CD4-positive, alpha-beta memory T cell (primary cell): Measurements from ENCODE around the gene HMX3. TPM values are rescaled to one million over a fixed set of nuclear protein-coding genes. Genes with fewer than 3 reads are reported as not detected.

Source experiments
- CTCF ChIA-PET: fragments of 350-600 bp; sonication (Branson Sonifier 250); formaldehyde crosslinking; loops from one replicate; lab custom pipeline; 2021; ENCODE audit warnings: inconsistent platforms; ENCODE audit not compliant: partially characterized antibody; lab: Charles Lee
- POLR2A ChIA-PET: fragments of 350-600 bp; sonication (Branson Sonifier 250); formaldehyde crosslinking; loops from one replicate; lab custom pipeline; 2021; ENCODE audit not compliant: partially characterized antibody; lab: Charles Lee
- DNase-seq, 5 donors: peaks; one replicate each; pipeline versions ENCODE4 v3.0.0 to v3.0.0-alpha.2; 2020 to 2022; ENCODE audit warnings: mixed read lengths in 1 of 5
- H3K27ac ChIP-seq: one replicate; pipeline ENCODE4 v1.7.0; 2013; ENCODE audit warnings: low read depth, low read length
- H3K27me3 ChIP-seq: 2 replicates; pipeline ENCODE4 v1.7.0; 2013; ENCODE audit warnings: mild to moderate bottlenecking, low read length, moderate library complexity; ENCODE audit not compliant: insufficient read depth
- H3K36me3 ChIP-seq: 2 replicates; pipeline ENCODE4 v1.7.0; 2013; ENCODE audit warnings: mild to moderate bottlenecking, low read length, moderate library complexity; ENCODE audit not compliant: insufficient read depth
- H3K4me1 ChIP-seq: 2 replicates; pipeline ENCODE4 v1.7.0; 2013; ENCODE audit warnings: mild to moderate bottlenecking, low read length, moderate library complexity; ENCODE audit not compliant: insufficient read depth
- H3K4me3 ChIP-seq, 2 donors: one replicate each; pipeline ENCODE4 v1.7.0; 2013; ENCODE audit warnings: low read length in 2 of 2, mild to moderate bottlenecking in 1 of 2
- H3K9me3 ChIP-seq, 2 donors: one replicate each; pipeline ENCODE4 v1.7.0; 2013; ENCODE audit warnings: low read length in 2 of 2, control low read depth in 1 of 2; ENCODE audit not compliant: control insufficient read depth in 1 of 2
- H3K27ac Mint-ChIP-seq, 7 donors: one replicate each; pipeline ENCODE4 v1.8.0; 2020 to 2021; ENCODE audit warnings: mixed read lengths in 7 of 7, mild to moderate bottlenecking in 6 of 7, inconsistent platforms in 3 of 7, moderate library complexity in 3 of 7
- H3K27me3 Mint-ChIP-seq, 2 donors: one replicate each; pipeline ENCODE4 v1.8.0; 2020 to 2021; ENCODE audit warnings: mixed read lengths in 2 of 2
- H3K36me3 Mint-ChIP-seq, 2 donors: one replicate each; pipeline ENCODE4 v1.8.0; 2020 to 2021; ENCODE audit warnings: mixed read lengths in 2 of 2, inconsistent platforms in 1 of 2, mild to moderate bottlenecking in 1 of 2
- H3K4me1 Mint-ChIP-seq, 4 donors: one replicate each; pipeline ENCODE4 v1.8.0; 2020 to 2021; ENCODE audit warnings: mixed read lengths in 4 of 4, mild to moderate bottlenecking in 1 of 4
- H3K4me3 Mint-ChIP-seq, 8 donors: one replicate each; pipeline ENCODE4 v1.8.0; 2020 to 2021; ENCODE audit warnings: mixed read lengths in 8 of 8, mild to moderate bottlenecking in 7 of 8, moderate library complexity in 6 of 8, inconsistent platforms in 3 of 8
- H3K9me3 Mint-ChIP-seq, 8 donors: one replicate each; pipeline ENCODE4 v1.8.0; 2020 to 2021; ENCODE audit warnings: mixed read lengths in 8 of 8, mild to moderate bottlenecking in 5 of 8, inconsistent platforms in 3 of 8, moderate library complexity in 1 of 8
- intact Hi-C: fragments of 100-400 bp; cut with micrococcal nuclease; formaldehyde crosslinking; loops from one replicate; pipeline ENCODE4 v1.15.1; 2023
- polyA plus RNA-seq, 2 donors: library from polyadenylated mRNA; unstranded; fragments of 300-500 nt; fragmentation: Illumina TruSeq; gene quantifications; one replicate each; pipeline ENCODE4 v1.2.3, GENCODE V29; 2021
- total RNA-seq, 2 experiments: library from RNA; stranded (reverse); gene quantifications; one replicate each; pipeline ENCODE4 v1.2.3, GENCODE V29; 2021

The HMX3 gene
- total and polyA plus RNA-seq, 4 experiments from 2014 or later: not detected

GRCh38 chr10:123097039-123097438, 38.7 kb upstream of the HMX3 start:
- intact Hi-C loops: no loop called here
- Histone ChIP-seq H3K27ac (no peak overlapping the region), H3K4me1 (no peaks in the 10 kb centered on the region), H3K4me3 (no peak overlapping the region), H3K36me3 (no peaks in the 10 kb centered on the region), H3K9me3 (no peaks in the 10 kb centered on the region), H3K27me3 (no peaks in the 10 kb centered on the region)
- Mint-ChIP-seq H3K4me1 (no peaks in the 10 kb centered on the region), H3K36me3 (no peaks in the 10 kb centered on the region), H3K27ac (no peak overlapping the region), H3K9me3 (no peaks in the 10 kb centered on the region), H3K27me3 (peaks cover 12 to 28% of the 10 kb centered on the region in 2 donors), H3K4me3 (no peak overlapping the region)
- CTCF ChIA-PET: no interaction called here
- no peak for DNase-seq
- POLR2A ChIA-PET: no interaction called here

- peaks cover 4 to 15% of the 10 kb centered on the region in 2 donors for H3K27me3 Mint-ChIP-seq
- H3K36me3 Mint-ChIP-seq: no peaks in the 10 kb centered on the region
- Histone ChIP-seq H3K4me3 (no peak overlapping the region), H3K27me3 (no peaks in the 10 kb centered on the region), H3K36me3 (no peaks in the 10 kb centered on the region), H3K4me1 (no peaks in the 10 kb centered on the region), H3K27ac (no peak overlapping the region), H3K9me3 (no peaks in the 10 kb centered on the region)
- intact Hi-C loops: no loop called here
- no peak overlapping the region for H3K4me3 Mint-ChIP-seq
- ChIA-PET CTCF (no interaction called here), POLR2A (no interaction called here)
- H3K4me1 Mint-ChIP-seq: no peaks in the 10 kb centered on the region
- DNase-seq: no peak
- no peaks in the 10 kb centered on the region for H3K9me3 Mint-ChIP-seq
- H3K27ac Mint-ChIP-seq: peak overlapping the region in 1 of 7 donors; percentile 57
Measured at GRCh38 chr10:123100030-123100762, 35.6 kb upstream of the HMX3 start.

- H3K27me3 Mint-ChIP-seq: peaks cover 4 to 7% of the 10 kb centered on the region in 2 donors
- H3K4me3 Mint-ChIP-seq: no peak overlapping the region
- Histone ChIP-seq H3K36me3 (no peaks in the 10 kb centered on the region), H3K27ac (no peak overlapping the region), H3K27me3 (no peaks in the 10 kb centered on the region), H3K4me1 (no peaks in the 10 kb centered on the region), H3K9me3 (no peaks in the 10 kb centered on the region), H3K4me3 (no peak overlapping the region)
- H3K9me3 Mint-ChIP-seq: no peaks in the 10 kb centered on the region
- CTCF ChIA-PET: no interaction called here
- intact Hi-C loops: no loop called here
- DNase-seq: no peak
- H3K36me3 Mint-ChIP-seq: no peaks in the 10 kb centered on the region
- POLR2A ChIA-PET: no interaction called here
- H3K27ac Mint-ChIP-seq: no peak overlapping the region
- no peaks in the 10 kb centered on the region for H3K4me1 Mint-ChIP-seq
Measured at GRCh38 chr10:123101872-123102271, 33.9 kb upstream of the HMX3 start.

GRCh38 chr10:123102673-123103072, 33.1 kb upstream of the HMX3 start:
- DNase-seq: no peak
- no peaks in the 10 kb centered on the region for H3K27me3 ChIP-seq
- intact Hi-C loops: no loop called here
- H3K4me1 Mint-ChIP-seq: no peaks in the 10 kb centered on the region
- no peak overlapping the region for H3K4me3 Mint-ChIP-seq
- H3K36me3 Mint-ChIP-seq: no peaks in the 10 kb centered on the region
- no peak overlapping the region for H3K4me3 ChIP-seq
- no peak overlapping the region for H3K27ac ChIP-seq
- no peaks in the 10 kb centered on the region for H3K9me3 Mint-ChIP-seq
- peaks cover 4 to 6% of the 10 kb centered on the region in 2 donors for H3K27me3 Mint-ChIP-seq
- CTCF ChIA-PET: no interaction called here
- POLR2A ChIA-PET: no interaction called here
- H3K27ac Mint-ChIP-seq: no peak overlapping the region
- H3K4me1 ChIP-seq: no peaks in the 10 kb centered on the region
- no peaks in the 10 kb centered on the region for H3K36me3 ChIP-seq
- no peaks in the 10 kb centered on the region for H3K9me3 ChIP-seq

- Histone ChIP-seq H3K4me1 (no peaks in the 10 kb centered on the region), H3K9me3 (no peaks in the 10 kb centered on the region), H3K36me3 (no peaks in the 10 kb centered on the region), H3K4me3 (no peak overlapping the region), H3K27ac (no peak overlapping the region), H3K27me3 (no peaks in the 10 kb centered on the region)
- peaks cover 0 to 3% (median 0%) of the 10 kb centered on the region in 8 donors for H3K9me3 Mint-ChIP-seq
- H3K27me3 Mint-ChIP-seq: peaks cover 4 to 7% of the 10 kb centered on the region in 2 donors
- no peak overlapping the region for H3K4me3 Mint-ChIP-seq
- DNase-seq: no peak
- H3K27ac Mint-ChIP-seq: no peak overlapping the region
- no peaks in the 10 kb centered on the region for H3K36me3 Mint-ChIP-seq
- ChIA-PET POLR2A (no interaction called here), CTCF (no interaction called here)
- intact Hi-C loops: no loop called here
- H3K4me1 Mint-ChIP-seq: no peaks in the 10 kb centered on the region
Measured at GRCh38 chr10:123103944-123104343, 31.8 kb upstream of the HMX3 start.

GRCh38 chr10:123109466-123109865, 26.3 kb upstream of the HMX3 start:
- no peak overlapping the region for H3K27ac ChIP-seq
- no peak overlapping the region for H3K27ac Mint-ChIP-seq
- no peaks in the 10 kb centered on the region for H3K36me3 ChIP-seq
- no peak overlapping the region for H3K4me3 Mint-ChIP-seq
- intact Hi-C loops: no loop called here
- no peak for DNase-seq
- no peak overlapping the region for H3K4me3 ChIP-seq
- H3K36me3 Mint-ChIP-seq: no peaks in the 10 kb centered on the region
- H3K27me3 ChIP-seq: no peaks in the 10 kb centered on the region
- no peaks in the 10 kb centered on the region for H3K4me1 ChIP-seq
- H3K9me3 ChIP-seq: no peaks in the 10 kb centered on the region
- CTCF ChIA-PET: no interaction called here
- no peaks in the 10 kb centered on the region for H3K4me1 Mint-ChIP-seq
- peaks cover 5 to 19% of the 10 kb centered on the region in 2 donors for H3K27me3 Mint-ChIP-seq
- H3K9me3 Mint-ChIP-seq: peaks cover 0 to 3% (median 0%) of the 10 kb centered on the region in 8 donors
- POLR2A ChIA-PET: no interaction called here

GRCh38 chr10:123117644-123118417, 17.9 kb upstream of the HMX3 start:
- no peak overlapping the region for H3K27ac Mint-ChIP-seq
- H3K27me3 Mint-ChIP-seq: peaks cover 30 to 33% of the 10 kb centered on the region in 2 donors
- CTCF ChIA-PET: no interaction called here
- peaks cover 9% of the 10 kb centered on the region for H3K27me3 ChIP-seq
- no peak overlapping the region for H3K4me3 Mint-ChIP-seq
- H3K4me3 ChIP-seq: no peak overlapping the region
- no peaks in the 10 kb centered on the region for H3K9me3 ChIP-seq
- H3K4me1 Mint-ChIP-seq: peaks cover 0 to 1% (median 0%) of the 10 kb centered on the region in 4 donors
- H3K36me3 Mint-ChIP-seq: no peaks in the 10 kb centered on the region
- no peaks in the 10 kb centered on the region for H3K9me3 Mint-ChIP-seq
- no peak overlapping the region for H3K27ac ChIP-seq
- H3K4me1 ChIP-seq: no peaks in the 10 kb centered on the region
- POLR2A ChIA-PET: no interaction called here
- intact Hi-C loops: no loop called here
- no peak for DNase-seq
- H3K36me3 ChIP-seq: no peaks in the 10 kb centered on the region
